CD8-positive, alpha-beta memory T cell (primary cell): ENCODE results near the gene BRMS1. TPM values are rescaled to one million over a fixed set of nuclear protein-coding genes. Genes with fewer than 3 reads are reported as not detected.
"Not testable (repeated sequence)": the region's sequence is repeated elsewhere in the genome, so short reads cannot be mapped to it uniquely, and the experiment has no call there.

Experiments
- CTCF ChIA-PET: fragments of 350-600 bp; sonication (Branson Sonifier 250); formaldehyde crosslinking; loops from one replicate; lab custom pipeline; 2021; ENCODE audit warnings: antibody characterized with exemption; lab: Charles Lee
- POLR2A ChIA-PET: fragments of 350-600 bp; sonication (Branson Sonifier 250); formaldehyde crosslinking; loops from one replicate; lab custom pipeline; 2021; ENCODE audit warnings: antibody characterized with exemption; lab: Charles Lee
- DNase-seq, 5 donors: peaks; one replicate each; pipeline versions ENCODE4 v3.0.0 to v3.0.0-alpha.2; 2020 to 2022; ENCODE audit warnings: mixed read lengths in 1 of 5
- H3K27ac ChIP-seq: one replicate; pipeline ENCODE4 v1.7.0; 2013; ENCODE audit warnings: low read depth, mild to moderate bottlenecking, low read length, moderate library complexity
- H3K27me3 ChIP-seq: 2 replicates; pipeline ENCODE4 v1.7.0; 2013; ENCODE audit warnings: low read length, mild to moderate bottlenecking; ENCODE audit not compliant: insufficient read depth, poor library complexity, severe bottlenecking
- H3K36me3 ChIP-seq: 2 replicates; pipeline ENCODE4 v1.7.0; 2013; ENCODE audit warnings: mild to moderate bottlenecking, low read length, moderate library complexity; ENCODE audit not compliant: insufficient read depth
- H3K4me1 ChIP-seq: 2 replicates; pipeline ENCODE4 v1.7.0; 2013; ENCODE audit warnings: mild to moderate bottlenecking, low read length, moderate library complexity; ENCODE audit not compliant: insufficient read depth
- H3K4me3 ChIP-seq: 2 replicates; pipeline ENCODE4 v1.7.0; 2013; ENCODE audit warnings: mild to moderate bottlenecking, low read length
- H3K9me3 ChIP-seq: 2 replicates; pipeline ENCODE4 v1.7.0; 2013; ENCODE audit warnings: mild to moderate bottlenecking, low read length
- H3K27ac Mint-ChIP-seq, 8 donors: one replicate each; pipeline ENCODE4 v1.8.0; 2020 to 2021; ENCODE audit warnings: mixed read lengths in 8 of 8, mild to moderate bottlenecking in 6 of 8, inconsistent platforms in 3 of 8, moderate library complexity in 3 of 8
- H3K27me3 Mint-ChIP-seq, 2 donors: one replicate each; pipeline ENCODE4 v1.8.0; 2020 to 2021; ENCODE audit warnings: mixed read lengths in 2 of 2, mild to moderate bottlenecking in 1 of 2, moderate library complexity in 1 of 2
- H3K36me3 Mint-ChIP-seq, 3 donors: one replicate each; pipeline ENCODE4 v1.8.0; 2020 to 2021; ENCODE audit warnings: mixed read lengths in 3 of 3, inconsistent platforms in 1 of 3, mild to moderate bottlenecking in 1 of 3
- H3K4me1 Mint-ChIP-seq, 3 donors: one replicate each; pipeline ENCODE4 v1.8.0; 2020 to 2021; ENCODE audit warnings: mixed read lengths in 3 of 3, inconsistent platforms in 1 of 3, mild to moderate bottlenecking in 1 of 3
- H3K4me3 Mint-ChIP-seq, 7 donors: one replicate each; pipeline ENCODE4 v1.8.0; 2020 to 2021; ENCODE audit warnings: mixed read lengths in 7 of 7, mild to moderate bottlenecking in 6 of 7, moderate library complexity in 4 of 7, inconsistent platforms in 2 of 7
- H3K9me3 Mint-ChIP-seq, 5 donors: one replicate each; pipeline ENCODE4 v1.8.0; 2020 to 2022; ENCODE audit warnings: mixed read lengths in 5 of 5, mild to moderate bottlenecking in 3 of 5, moderate library complexity in 2 of 5, inconsistent platforms in 1 of 5
- polyA plus RNA-seq: library from polyadenylated mRNA; unstranded; fragments of 300-500 nt; fragmentation: Illumina TruSeq; gene quantifications from one replicate; pipeline ENCODE4 v1.2.3, GENCODE V29; 2021
- total RNA-seq, 2 experiments: library from RNA; stranded (reverse); gene quantifications; one replicate each; pipeline ENCODE4 v1.2.3, GENCODE V29; 2021

BRMS1 gene
- total and polyA plus RNA-seq, 3 experiments from 2014 or later = 66.1 to 76.4 (median 66.5) TPM

GRCh38 chr11:66323684-66324083 is 21.2 kb downstream of the BRMS1 start:
- Histone ChIP-seq H3K36me3 (no peaks in the 10 kb centered on the region), H3K4me3 (no peak overlapping the region), H3K4me1 (peaks cover 49% of the 10 kb centered on the region), H3K27me3 (no peaks in the 10 kb centered on the region), H3K9me3 (no peaks in the 10 kb centered on the region), H3K27ac (no peak overlapping the region)
- no peak for DNase-seq
- peaks cover 0 to 4% (median 0%) of the 10 kb centered on the region in 5 donors for H3K9me3 Mint-ChIP-seq
- H3K4me3 Mint-ChIP-seq = no peak overlapping the region
- no peaks in the 10 kb centered on the region for H3K36me3 Mint-ChIP-seq
- peaks cover 0 to 3% of the 10 kb centered on the region in 2 donors for H3K27me3 Mint-ChIP-seq
- ChIA-PET CTCF (interaction anchor here (4.0 kb wide), 1 partner anchor 12 kb away, joined by 47 read pairs; no protein-coding TSS in a partner anchor), POLR2A (interaction anchor here (1.0 kb wide), 1 partner anchor 11 kb away, joined by 3 read pairs; no protein-coding TSS in a partner anchor)
- H3K4me1 Mint-ChIP-seq = peaks cover 51 to 66% (median 52%) of the 10 kb centered on the region in 3 donors
- H3K27ac Mint-ChIP-seq = peak overlapping the region in 2 of 8 donors; percentile 27 to 78

- POLR2A ChIA-PET = interaction anchor here (1.9 kb wide), 1 partner anchor 11 kb away, joined by 11 read pairs; no protein-coding TSS in a partner anchor
- Histone ChIP-seq H3K36me3 (no peaks in the 10 kb centered on the region), H3K27ac (no peak overlapping the region), H3K9me3 (no peaks in the 10 kb centered on the region), H3K4me3 (no peak overlapping the region), H3K27me3 (no peaks in the 10 kb centered on the region), H3K4me1 (peaks cover 49% of the 10 kb centered on the region)
- H3K4me3 Mint-ChIP-seq = no peak overlapping the region
- no peak for DNase-seq
- peaks cover 51 to 66% (median 52%) of the 10 kb centered on the region in 3 donors for H3K4me1 Mint-ChIP-seq
- CTCF ChIA-PET = interaction anchor here (1.0 to 1.6 kb wide), 2 partner anchors 12 to 116 kb away, joined by 4 to 9 read pairs; partner anchors contain the start of gene MRPL11
- H3K27me3 Mint-ChIP-seq = peaks cover 0 to 2% of the 10 kb centered on the region in 2 donors
- H3K36me3 Mint-ChIP-seq = no peaks in the 10 kb centered on the region
- H3K27ac Mint-ChIP-seq = peak overlapping the region in 5 of 8 donors; percentile 20 to 58 (median 40)
- H3K9me3 Mint-ChIP-seq = peaks cover 0 to 4% (median 0%) of the 10 kb centered on the region in 5 donors
Observed at GRCh38 chr11:66322732-66323427, 22.0 kb downstream of the BRMS1 start.

GRCh38 chr11:66321606-66322005 is 23.3 kb downstream of the BRMS1 start:
- ChIA-PET POLR2A (interaction anchor here (1.9 kb wide), 1 partner anchor 9 kb away, joined by 11 read pairs; no protein-coding TSS in a partner anchor), CTCF (interaction anchor here (0.9 to 1.6 kb wide), 4 partner anchors 9 to 117 kb away, joined by 3 to 11 read pairs (median 6); partner anchors contain the start of genes MRPL11 and YIF1A)
- H3K4me1 ChIP-seq = peaks cover 45% of the 10 kb centered on the region
- Mint-ChIP-seq H3K9me3 (peaks cover 0 to 4% (median 0%) of the 10 kb centered on the region in 5 donors), H3K27ac (peak overlapping the region in 3 of 8 donors; percentile 27 to 80 (median 47)), H3K36me3 (no peaks in the 10 kb centered on the region), H3K4me1 (peaks cover 49 to 63% (median 50%) of the 10 kb centered on the region in 3 donors), H3K4me3 (no peak overlapping the region), H3K27me3 (no peaks in the 10 kb centered on the region)
- H3K36me3 ChIP-seq = no peaks in the 10 kb centered on the region
- no peak overlapping the region for H3K4me3 ChIP-seq
- H3K27me3 ChIP-seq = no peaks in the 10 kb centered on the region
- no peak for DNase-seq
- no peaks in the 10 kb centered on the region for H3K9me3 ChIP-seq
- H3K27ac ChIP-seq = no peak overlapping the region

GRCh38 chr11:66320748-66321147 is 24.2 kb downstream of the BRMS1 start:
- POLR2A ChIA-PET = not testable (repeated sequence)

GRCh38 chr11:66320289-66320688 is 24.6 kb downstream of the BRMS1 start:
- CTCF ChIA-PET, H3K27me3 Mint-ChIP-seq: not testable (repeated sequence)
- H3K4me1 Mint-ChIP-seq = peaks cover 48 to 61% (median 51%) of the 10 kb centered on the region in 3 donors

More at GRCh38 chr11:66320748-66321147, 24.2 kb downstream of the BRMS1 start:
- H3K27ac ChIP-seq, H3K27me3 ChIP-seq, H3K9me3 Mint-ChIP-seq, H3K4me3 Mint-ChIP-seq, CTCF ChIA-PET, H3K4me3 ChIP-seq, H3K36me3 ChIP-seq, H3K9me3 ChIP-seq, H3K36me3 Mint-ChIP-seq, DNase-seq, H3K27me3 Mint-ChIP-seq: not testable (repeated sequence)
- Mint-ChIP-seq H3K4me1 (peaks cover 47 to 61% (median 49%) of the 10 kb centered on the region in 3 donors), H3K27ac (peak overlapping the region in 1 of 8 donors; percentile 66)
- H3K4me1 ChIP-seq = peaks cover 39% of the 10 kb centered on the region

GRCh38 chr11:66318600-66318970 is 26.3 kb downstream of the BRMS1 start:
- no peak for DNase-seq
- Histone ChIP-seq H3K9me3 (no peaks in the 10 kb centered on the region), H3K27me3 (no peaks in the 10 kb centered on the region), H3K36me3 (no peaks in the 10 kb centered on the region), H3K4me3 (peak overlapping the region; percentile 54), H3K27ac (peak overlapping the region; percentile 73), H3K4me1 (peaks cover 52% of the 10 kb centered on the region)
- H3K27ac Mint-ChIP-seq = peak overlapping the region; percentile 97 to 99 (median 98)
- no peaks in the 10 kb centered on the region for H3K27me3 Mint-ChIP-seq
- ChIA-PET POLR2A (interaction anchor here (1.1 to 2.5 kb wide), 2 partner anchors 8 to 54 kb away, joined by 3 to 10 read pairs; partner anchors contain the start of gene SLC29A2), CTCF (interaction anchor here (1.0 to 2.1 kb wide), 3 partner anchors 8 to 120 kb away, joined by 4 to 10 read pairs (median 8); partner anchors contain the start of gene MRPL11)
- H3K4me1 Mint-ChIP-seq = peaks cover 54 to 65% (median 56%) of the 10 kb centered on the region in 3 donors
- H3K36me3 Mint-ChIP-seq = peaks cover 0 to 2% (median 0%) of the 10 kb centered on the region in 3 donors
- peak overlapping the region; percentile 66 to 89 (median 77) for H3K4me3 Mint-ChIP-seq
- H3K9me3 Mint-ChIP-seq = peaks cover 0 to 4% (median 0%) of the 10 kb centered on the region in 5 donors

More at GRCh38 chr11:66320289-66320688, 24.6 kb downstream of the BRMS1 start:
- H3K9me3 Mint-ChIP-seq, POLR2A ChIA-PET, H3K36me3 Mint-ChIP-seq, H3K9me3 ChIP-seq, H3K4me3 ChIP-seq, H3K36me3 ChIP-seq, DNase-seq, H3K27ac ChIP-seq, H3K27me3 ChIP-seq: not testable (repeated sequence)
- peaks cover 37% of the 10 kb centered on the region for H3K4me1 ChIP-seq
- peak overlapping the region in 5 of 8 donors; percentile 71 to 99 (median 97) for H3K27ac Mint-ChIP-seq
- H3K4me3 Mint-ChIP-seq = peak overlapping the region in 1 of 7 donors; percentile 41

- no peaks in the 10 kb centered on the region for H3K36me3 ChIP-seq
- peak; percentile 57 to 95 (median 85) for DNase-seq
- Mint-ChIP-seq H3K9me3 (peaks cover 0 to 4% (median 0%) of the 10 kb centered on the region in 5 donors), H3K27ac (peak overlapping the region; percentile 97 to 99 (median 98)), H3K27me3 (no peaks in the 10 kb centered on the region), H3K4me3 (peak overlapping the region; percentile 66 to 89 (median 77)), H3K4me1 (peaks cover 53 to 68% (median 53%) of the 10 kb centered on the region in 3 donors), H3K36me3 (peaks cover 0 to 2% (median 0%) of the 10 kb centered on the region in 3 donors)
- ChIA-PET POLR2A (interaction anchor here (0.6 to 2.5 kb wide), 9 partner anchors 9 to 459 kb away, joined by 3 to 10 read pairs (median 4); partner anchors contain the start of genes BRMS1, RIN1 and SLC29A2), CTCF (interaction anchor here (0.8 to 2.1 kb wide), 6 partner anchors 9 to 121 kb away, joined by 3 to 10 read pairs (median 6); partner anchors contain the start of gene MRPL11)
- H3K4me1 ChIP-seq = peaks cover 58% of the 10 kb centered on the region
- no peaks in the 10 kb centered on the region for H3K9me3 ChIP-seq
- H3K27ac ChIP-seq = peak overlapping the region; percentile 73
- H3K27me3 ChIP-seq = no peaks in the 10 kb centered on the region
- peak overlapping the region; percentile 56 for H3K4me3 ChIP-seq
Observed at GRCh38 chr11:66317723-66318599, 26.9 kb downstream of the BRMS1 start.
